ENCODE results near the gene FBLL1. TPM values are rescaled to one million over a fixed set of nuclear protein-coding genes. Genes with fewer than 3 reads are reported as not detected.
A peak's percentile ranks its signal among the peaks of the same experiment; 100 is the strongest.

Gene FBLL1
- 0.33 TPM in 1 of 2 replicates, not detected in the other for total RNA-seq (ENCODE audit: low replicate concordance)

DNA sequence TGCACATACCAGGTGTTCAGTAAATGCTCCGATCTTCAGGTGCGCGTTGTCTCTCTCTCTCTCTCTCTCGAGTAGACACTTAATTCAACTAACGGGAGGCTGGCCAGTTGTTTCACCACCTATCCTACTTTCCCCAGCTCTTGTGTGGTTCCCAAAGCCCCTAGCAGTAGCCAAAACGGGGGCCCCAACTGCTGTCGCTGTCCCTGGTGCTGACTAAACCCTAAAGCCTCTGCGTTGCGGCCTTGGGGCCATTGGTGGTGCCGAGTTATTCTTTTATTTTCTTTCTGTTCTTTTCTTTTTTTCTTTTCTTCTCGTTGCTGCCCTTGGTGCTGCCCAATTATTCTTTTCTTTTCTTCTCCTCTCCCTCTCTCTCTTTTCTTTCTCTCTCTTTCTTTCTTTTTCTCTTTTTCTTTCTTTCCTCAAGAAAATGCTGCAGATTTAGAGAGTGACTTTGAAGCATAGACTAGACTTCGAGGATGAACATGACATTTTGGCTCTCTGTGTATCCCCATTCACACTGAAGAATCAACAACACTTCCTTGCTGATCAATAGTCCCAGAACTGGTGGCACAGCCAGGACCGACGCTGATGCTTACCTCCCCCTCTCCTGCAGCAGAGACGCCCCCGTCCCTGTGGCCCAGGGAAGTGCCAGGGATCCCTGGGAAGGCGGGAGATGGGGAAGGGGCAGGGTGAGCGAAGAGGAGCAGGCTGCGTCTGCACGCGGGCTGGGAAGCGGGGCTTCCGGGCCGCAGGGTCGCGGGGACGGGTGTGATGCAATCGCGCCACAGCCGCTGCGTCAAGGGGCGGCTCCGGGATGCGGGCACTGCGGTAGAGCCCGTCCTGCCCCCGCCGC is at the start of gene FBLL1:
Gene FBLL1, plus strand, starts transcription at position 785 of the 853 bp plus-strand sequence. CDS start 200 bp downstream, outside the sequence.
- no peak for TF ChIP-seq CTCF (IDR thresholded peaks at IDR 0.05; ENCODE audit: insufficient read depth, low read length)
- peak; percentile 32 for DNase-seq (ENCODE audit: low read depth)
- peak within 1 kb of the TSS; percentile 59 for H3K4me3 ChIP-seq (ENCODE audit: low read depth, low read length)

DNA sequence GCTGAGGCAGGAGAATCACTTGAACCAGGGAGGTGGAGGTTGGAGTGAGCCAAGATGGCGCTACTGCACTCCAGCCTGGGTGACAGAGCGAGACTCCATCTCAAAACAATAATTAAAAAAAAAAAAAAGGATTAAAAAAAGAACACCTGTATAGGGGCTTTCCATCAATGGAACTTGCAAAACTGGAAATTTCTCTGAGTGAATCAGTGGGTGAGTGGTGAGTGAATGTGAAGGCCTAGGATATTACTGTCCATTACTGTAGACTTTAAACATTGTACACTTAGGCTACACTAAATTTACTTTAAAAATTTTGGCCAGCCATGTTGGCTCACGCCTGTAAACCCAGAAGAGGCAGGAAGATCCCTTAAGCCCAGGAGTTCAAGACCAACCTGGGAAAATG is 48.5 kb upstream of the FBLL1 start:
- TF ChIP-seq CTCF (IDR thresholded peaks at IDR 0.05; ENCODE audit: insufficient read depth, low read length): no peak
- H3K4me3 ChIP-seq (ENCODE audit: low read depth, low read length): no peak overlapping the region
- no peak for DNase-seq (ENCODE audit: low read depth)

DNA sequence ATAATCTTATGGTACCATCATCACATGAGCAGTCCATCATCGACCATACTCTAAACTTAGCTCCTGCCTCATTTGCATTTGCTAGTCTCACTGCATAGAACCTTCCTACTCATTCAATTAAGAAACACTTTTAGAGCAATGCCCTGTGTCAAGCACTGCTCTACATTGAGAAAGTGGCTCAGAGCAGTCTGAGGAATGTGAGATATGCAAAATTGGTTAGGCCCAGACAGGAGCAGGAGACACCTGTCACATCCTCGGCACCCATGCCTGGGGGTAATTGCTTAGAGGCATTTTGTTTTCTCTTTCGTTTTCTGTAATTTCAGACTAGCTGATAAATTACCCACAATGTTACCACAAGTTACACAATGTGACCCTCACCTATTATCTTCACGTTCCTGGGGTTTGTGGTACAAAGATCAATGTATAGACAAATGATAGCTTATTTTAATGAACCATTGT is 47.7 kb upstream of the FBLL1 start:
- H3K4me3 ChIP-seq (ENCODE audit: low read depth, low read length): no peak overlapping the region
- TF ChIP-seq CTCF (IDR thresholded peaks at IDR 0.05; ENCODE audit: insufficient read depth, low read length): no peak
- DNase-seq (ENCODE audit: low read depth): no peak

- no peak overlapping the region for H3K4me3 ChIP-seq (ENCODE audit: low read depth, low read length)
- no peak for TF ChIP-seq CTCF (IDR thresholded peaks at IDR 0.05; ENCODE audit: insufficient read depth, low read length)
- no peak for DNase-seq (ENCODE audit: low read depth)
Measured at GRCh38 chr5:168482361-168482760, 46.7 kb upstream of the FBLL1 start.

GRCh38 chr5:168486136-168486879 is 42.8 kb upstream of the FBLL1 start, which contains the start of gene RARS1:
Gene RARS1, plus strand, starts transcription at chr5:168486471. Its CDS starts 28 bp downstream, at chr5:168486499.
- peak within 1 kb of the TSS; percentile 98 for H3K4me3 ChIP-seq (ENCODE audit: low read depth, low read length)
- peak; percentile 92 for DNase-seq (ENCODE audit: low read depth)
- TF ChIP-seq CTCF (IDR thresholded peaks at IDR 0.05; ENCODE audit: insufficient read depth, low read length): peak; percentile 99

DNA sequence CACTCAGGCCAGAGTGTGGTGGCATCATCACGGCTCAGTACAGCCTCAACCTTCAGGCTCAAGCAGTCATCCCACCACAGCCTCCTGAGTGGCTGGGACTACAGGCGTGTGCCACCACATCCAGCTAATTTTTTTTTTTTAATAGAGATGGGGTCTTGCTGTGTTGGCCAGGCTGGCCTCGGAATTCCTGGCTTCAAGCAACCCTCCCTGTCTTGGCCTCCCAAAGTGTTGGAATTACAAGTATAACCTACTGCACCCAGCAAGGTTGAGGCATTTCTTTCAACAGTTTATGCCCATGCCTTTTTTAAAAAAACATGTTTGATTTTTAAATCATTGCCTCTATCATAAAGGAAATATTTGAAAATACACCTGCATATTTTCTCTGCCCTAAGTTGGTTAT is 40.0 kb upstream of the FBLL1 start:
- DNase-seq (ENCODE audit: low read depth): no peak
- no peak overlapping the region for H3K4me3 ChIP-seq (ENCODE audit: low read depth, low read length)
- no peak for TF ChIP-seq CTCF (IDR thresholded peaks at IDR 0.05; ENCODE audit: insufficient read depth, low read length)

Data from fibroblast of the aortic adventitia (primary cell).